Spleen (tissue), 11 donors: Measurements from ENCODE around the gene CIITA. TPM values are rescaled to one million over a fixed set of nuclear protein-coding genes. Genes with fewer than 3 reads are reported as not detected.
"Not testable (repeated sequence)": the region's sequence is repeated elsewhere in the genome, so short reads cannot be mapped to it uniquely, and the experiment has no call there.

Experiments used
- DNase-seq: peaks from one replicate; pipeline ENCODE4 v3.0.0-alpha.2; 2020
- H3K27ac ChIP-seq, 8 donors: fragments of 200-600 bp; sonication (generic) in 7 of 8; 1 replicate in 4 of 8; 2 replicates in 4 of 8; pipeline versions ENCODE4 v1.5.0 to v1.8.0; 2016 to 2021; ENCODE audit warnings: inconsistent platforms in 4 of 8, mild to moderate bottlenecking in 4 of 8, moderate library complexity in 1 of 8
- H3K27me3 ChIP-seq, 7 donors: fragments of 200-600 bp; sonication (generic) in 6 of 7; replicated peaks in 1 of 7; 1 replicate in 4 of 7; 2 replicates in 3 of 7; pipeline versions ENCODE4 v1.5.0 to v1.8.0; 2016 to 2021; ENCODE audit warnings: inconsistent platforms in 3 of 7, mild to moderate bottlenecking in 1 of 7
- H3K36me3 ChIP-seq, 6 donors: fragments of 200-600 bp; sonication (generic) in 5 of 6; 1 replicate in 4 of 6; 2 replicates in 2 of 6; pipeline versions ENCODE4 v1.5.0 to v1.8.0; 2016 to 2021; ENCODE audit warnings: inconsistent platforms in 2 of 6
- H3K4me1 ChIP-seq, 6 donors: fragments of 200-600 bp; sonication (generic) in 5 of 6; 1 replicate in 3 of 6; 2 replicates in 3 of 6; pipeline versions ENCODE4 v1.5.0 to v1.8.0; 2016 to 2021; ENCODE audit warnings: inconsistent platforms in 3 of 6
- H3K4me3 ChIP-seq, 8 donors: fragments of 200-600 bp; sonication (generic) in 7 of 8; 1 replicate in 4 of 8; 2 replicates in 4 of 8; pipeline versions ENCODE4 v1.5.0 to v1.8.0; 2016 to 2021; ENCODE audit warnings: inconsistent platforms in 4 of 8, mild to moderate bottlenecking in 4 of 8, moderate library complexity in 2 of 8
- H3K9me3 ChIP-seq, 8 donors: fragments of 200-600 bp; sonication (generic) in 7 of 8; 1 replicate in 4 of 8; 2 replicates in 4 of 8; pipeline versions ENCODE4 v1.5.0 to v1.8.0; 2016 to 2021; ENCODE audit warnings: inconsistent platforms in 4 of 8
- CTCF ChIP-seq, 11 experiments: fragments of 200-600 bp in 7 of 11; fragments of 450-650 bp in 4 of 11; sonication (generic) in 4 of 11; IDR thresholded peaks in 8 of 11; conservative IDR thresholded peaks in 3 of 11; 1 replicate in 7 of 11; 2 replicates in 4 of 11; pipeline versions ENCODE4 v1.4.0 to v1.8.0; 2016 to 2021; ENCODE audit warnings: antibody characterized with exemption in 11 of 11, inconsistent platforms in 4 of 11, mild to moderate bottlenecking in 1 of 11
- POLR2A ChIP-seq, 3 donors: fragments of 450-650 bp; IDR thresholded peaks; one replicate each; pipeline ENCODE4 v1.5.1; 2017; ENCODE audit warnings: antibody characterized with exemption in 3 of 3, mild to moderate bottlenecking in 1 of 3
- POLR2AphosphoS5 ChIP-seq, 3 donors: sonication (generic); formaldehyde crosslinking; IDR thresholded peaks; one replicate each; pipeline ENCODE4 v1.5.1; 2017; ENCODE audit warnings: antibody characterized with exemption in 3 of 3
- WGBS, 5 donors: extraction: QIAGEN DNeasy Blood & Tissue Kit in 3 of 5; methylation state at CpG; one replicate each; pipeline versions ENCODE4 v1.1.5 to v1.1.7; 2013 to 2018; 5-methylcytosine and 5-hydroxymethylcytosine counted together
- intact Hi-C: fragments of 100-400 bp; cut with DNase I; formaldehyde crosslinking; loops from one replicate; pipeline ENCODE4 v1.15.0; 2023; ENCODE audit warnings: low total_unique reads
- polyA plus RNA-seq, 3 donors: library from polyadenylated mRNA; stranded (reverse); fragments of 200-250 nt; gene quantifications; one replicate each; pipeline ENCODE4 v1.2.1, GENCODE V29; 2013
- total RNA-seq, 7 donors: library from RNA; depleted of rRNA in 3 of 7; stranded (reverse); fragments of >200 nt in 3 of 7; fragmentation: NEBNext Ultra II Directional in 4 of 7; extraction: Animal tissue kit (Norgen Biotek cat#: 25700) in 4 of 7; gene quantifications; one replicate each; pipeline versions ENCODE4 v1.1.0 to v1.2.1, GENCODE V29; 2016 to 2021
- donor health status: healthy with polysubstance abuse.
- donor health status: DM: no; HTN: no; CAD: no; lungs with moderate emphysema.
- donor health status: DM: no; HTN: no; CAD: no.
- donor health status: Bipolar disorder and iron deficiency.
- donor health status: healthy.
- donor health status: DM: no; HTN: no; CAD: no.
- donor health status: DM: yes; HTN: yes; CAD: no.

The CIITA gene
- total and polyA plus RNA-seq, 10 donors = 67.0 to 179 (median 125) TPM

GRCh38 chr16:10938796-10939648 is 62.0 kb downstream of the CIITA start:
- H3K27ac ChIP-seq = peak overlapping the region in 7 of 8 donors; percentile 10 to 92 (median 85)
- H3K4me3 ChIP-seq = peak overlapping the region in 3 of 8 donors; percentile 80 to 93 (median 92)
- H3K36me3 ChIP-seq = peaks cover 0 to 12% (median 0%) of the 10 kb centered on the region in 6 donors
- peaks cover 75 to 94% (median 92%) of the 10 kb centered on the region in 6 donors for H3K4me1 ChIP-seq
- intact Hi-C loops = no loop called here
- WGBS, 5 donors = 38 to 51% (median 45%) methylated on average over 7 of the region's 7 CpGs
- no peaks in the 10 kb centered on the region for H3K27me3 ChIP-seq
- DNase-seq = no peak
- no peak for TF ChIP-seq POLR2AphosphoS5 (IDR thresholded peaks at IDR 0.05)
- no peak for TF ChIP-seq POLR2A (IDR thresholded peaks at IDR 0.05)
- no peak for TF ChIP-seq CTCF (IDR thresholded peaks at IDR 0.05 in 8 of 11, conservative IDR thresholded peaks at IDR 0.05 in 3 of 11)
- H3K9me3 ChIP-seq = no peaks in the 10 kb centered on the region

GRCh38 chr16:10939649-10940234 is 62.7 kb downstream of the CIITA start:
- no peaks in the 10 kb centered on the region for H3K27me3 ChIP-seq
- intact Hi-C loops = no loop called here
- peak overlapping the region in 5 of 8 donors; percentile 80 to 93 (median 91) for H3K4me3 ChIP-seq
- no peak for TF ChIP-seq POLR2A (IDR thresholded peaks at IDR 0.05)
- peak in 1 of 3 donors; percentile 10 for TF ChIP-seq POLR2AphosphoS5 (IDR thresholded peaks at IDR 0.05)
- H3K27ac ChIP-seq = peak overlapping the region in 7 of 8 donors; percentile 10 to 92 (median 87)
- peak; percentile 54 for DNase-seq
- peaks cover 70 to 92% (median 87%) of the 10 kb centered on the region in 6 donors for H3K4me1 ChIP-seq
- 86 to 91% (median 87%) methylated on average over 7 of the region's 7 CpGs for WGBS, 5 donors
- H3K9me3 ChIP-seq = no peaks in the 10 kb centered on the region
- H3K36me3 ChIP-seq = peaks cover 0 to 5% (median 0%) of the 10 kb centered on the region in 6 donors

- intact Hi-C loops = no loop called here
- peak; percentile 79 for DNase-seq
- Histone ChIP-seq H3K36me3 (no peaks in the 10 kb centered on the region), H3K9me3 (no peaks in the 10 kb centered on the region), H3K4me1 (peaks cover 69 to 92% (median 87%) of the 10 kb centered on the region in 6 donors), H3K4me3 (peak overlapping the region; percentile 65 to 93 (median 82)), H3K27me3 (no peaks in the 10 kb centered on the region), H3K27ac (peak overlapping the region; percentile 8 to 92 (median 86))
- TF ChIP-seq CTCF (IDR thresholded peaks at IDR 0.05 in 8 of 11, conservative IDR thresholded peaks at IDR 0.05 in 3 of 11) (no peak), POLR2AphosphoS5 (IDR thresholded peaks at IDR 0.05) (peak in 2 of 3 donors; percentile 5 to 39)
- WGBS, 5 donors = 25 to 35% (median 29%) methylated on average over 8 of the region's 8 CpGs
These were observed 63.6 kb downstream of the CIITA start for GRCh38 chr16:10940501-10941079.

- intact Hi-C loops = no loop called here
- peak overlapping the region; percentile 65 to 93 (median 82) for H3K4me3 ChIP-seq
These were observed 64.3 kb downstream of the CIITA start for GRCh38 chr16:10941127-10941933.

GRCh38 chr16:10941935-10942351 is 64.9 kb downstream of the CIITA start:
- Histone ChIP-seq H3K27ac (peak overlapping the region; percentile 62 to 92 (median 86)), H3K4me1 (peaks cover 60 to 92% (median 87%) of the 10 kb centered on the region in 6 donors), H3K4me3 (peak overlapping the region; percentile 65 to 93 (median 82))
- intact Hi-C loops, H3K9me3 ChIP-seq, H3K27me3 ChIP-seq, H3K36me3 ChIP-seq, DNase-seq: not testable (repeated sequence)
- WGBS, 5 donors = 0 to 2% (median 0%) methylated on average over 4 to 52 of the region's 52 CpGs

More at GRCh38 chr16:10941127-10941933, 64.3 kb downstream of the CIITA start:
- H3K27ac ChIP-seq = peak overlapping the region; percentile 8 to 92 (median 86)
- H3K27me3 ChIP-seq = no peaks in the 10 kb centered on the region
- peak; percentile 84 for DNase-seq
- TF ChIP-seq POLR2AphosphoS5 (IDR thresholded peaks at IDR 0.05) (peak in 2 of 3 donors; percentile 51 to 68), CTCF (IDR thresholded peaks at IDR 0.05 in 8 of 11, conservative IDR thresholded peaks at IDR 0.05 in 3 of 11) (no peak), POLR2A (IDR thresholded peaks at IDR 0.05) (no peak)
- 4 to 6% (median 4%) methylated on average over 22 to 36 of the region's 36 CpGs for WGBS, 5 donors
- peaks cover 65 to 92% (median 87%) of the 10 kb centered on the region in 6 donors for H3K4me1 ChIP-seq
- no peaks in the 10 kb centered on the region for H3K9me3 ChIP-seq
- H3K36me3 ChIP-seq = no peaks in the 10 kb centered on the region
